Measurements from ENCODE around the gene METAP1.

The METAP1 gene

GRCh38 chr4:99074816-99075215, 79.3 kb downstream of the METAP1 start:
- ATAC-seq: no peak
- TF ChIP-seq GLIS3 (CRISPR knock-in tag; IDR thresholded peaks at IDR 0.05) (no peak), ZC3H10 (CRISPR knock-in tag; IDR thresholded peaks at IDR 0.05) (no peak), CSDC2 (CRISPR knock-in tag; IDR thresholded peaks at IDR 0.05) (no peak), ISL1 (CRISPR knock-in tag; IDR thresholded peaks at IDR 0.05) (no peak)
- TF ChIP-seq, protein P1, sequence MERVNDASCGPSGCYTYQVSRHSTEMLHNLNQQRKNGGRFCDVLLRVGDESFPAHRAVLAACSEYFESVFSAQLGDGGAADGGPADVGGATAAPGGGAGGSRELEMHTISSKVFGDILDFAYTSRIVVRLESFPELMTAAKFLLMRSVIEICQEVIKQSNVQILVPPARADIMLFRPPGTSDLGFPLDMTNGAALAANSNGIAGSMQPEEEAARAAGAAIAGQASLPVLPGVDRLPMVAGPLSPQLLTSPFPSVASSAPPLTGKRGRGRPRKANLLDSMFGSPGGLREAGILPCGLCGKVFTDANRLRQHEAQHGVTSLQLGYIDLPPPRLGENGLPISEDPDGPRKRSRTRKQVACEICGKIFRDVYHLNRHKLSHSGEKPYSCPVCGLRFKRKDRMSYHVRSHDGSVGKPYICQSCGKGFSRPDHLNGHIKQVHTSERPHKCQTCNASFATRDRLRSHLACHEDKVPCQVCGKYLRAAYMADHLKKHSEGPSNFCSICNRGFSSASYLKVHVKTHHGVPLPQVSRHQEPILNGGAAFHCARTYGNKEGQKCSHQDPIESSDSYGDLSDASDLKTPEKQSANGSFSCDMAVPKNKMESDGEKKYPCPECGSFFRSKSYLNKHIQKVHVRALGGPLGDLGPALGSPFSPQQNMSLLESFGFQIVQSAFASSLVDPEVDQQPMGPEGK (CRISPR knock-in tag; IDR thresholded peaks at IDR 0.05; ENCODE audit: borderline replicate concordance): no peak
- TF ChIP-seq, protein P2, sequence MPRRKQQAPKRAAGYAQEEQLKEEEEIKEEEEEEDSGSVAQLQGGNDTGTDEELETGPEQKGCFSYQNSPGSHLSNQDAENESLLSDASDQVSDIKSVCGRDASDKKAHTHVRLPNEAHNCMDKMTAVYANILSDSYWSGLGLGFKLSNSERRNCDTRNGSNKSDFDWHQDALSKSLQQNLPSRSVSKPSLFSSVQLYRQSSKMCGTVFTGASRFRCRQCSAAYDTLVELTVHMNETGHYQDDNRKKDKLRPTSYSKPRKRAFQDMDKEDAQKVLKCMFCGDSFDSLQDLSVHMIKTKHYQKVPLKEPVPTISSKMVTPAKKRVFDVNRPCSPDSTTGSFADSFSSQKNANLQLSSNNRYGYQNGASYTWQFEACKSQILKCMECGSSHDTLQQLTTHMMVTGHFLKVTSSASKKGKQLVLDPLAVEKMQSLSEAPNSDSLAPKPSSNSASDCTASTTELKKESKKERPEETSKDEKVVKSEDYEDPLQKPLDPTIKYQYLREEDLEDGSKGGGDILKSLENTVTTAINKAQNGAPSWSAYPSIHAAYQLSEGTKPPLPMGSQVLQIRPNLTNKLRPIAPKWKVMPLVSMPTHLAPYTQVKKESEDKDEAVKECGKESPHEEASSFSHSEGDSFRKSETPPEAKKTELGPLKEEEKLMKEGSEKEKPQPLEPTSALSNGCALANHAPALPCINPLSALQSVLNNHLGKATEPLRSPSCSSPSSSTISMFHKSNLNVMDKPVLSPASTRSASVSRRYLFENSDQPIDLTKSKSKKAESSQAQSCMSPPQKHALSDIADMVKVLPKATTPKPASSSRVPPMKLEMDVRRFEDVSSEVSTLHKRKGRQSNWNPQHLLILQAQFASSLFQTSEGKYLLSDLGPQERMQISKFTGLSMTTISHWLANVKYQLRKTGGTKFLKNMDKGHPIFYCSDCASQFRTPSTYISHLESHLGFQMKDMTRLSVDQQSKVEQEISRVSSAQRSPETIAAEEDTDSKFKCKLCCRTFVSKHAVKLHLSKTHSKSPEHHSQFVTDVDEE (CRISPR knock-in tag; IDR thresholded peaks at IDR 0.05): no peak

DNA sequence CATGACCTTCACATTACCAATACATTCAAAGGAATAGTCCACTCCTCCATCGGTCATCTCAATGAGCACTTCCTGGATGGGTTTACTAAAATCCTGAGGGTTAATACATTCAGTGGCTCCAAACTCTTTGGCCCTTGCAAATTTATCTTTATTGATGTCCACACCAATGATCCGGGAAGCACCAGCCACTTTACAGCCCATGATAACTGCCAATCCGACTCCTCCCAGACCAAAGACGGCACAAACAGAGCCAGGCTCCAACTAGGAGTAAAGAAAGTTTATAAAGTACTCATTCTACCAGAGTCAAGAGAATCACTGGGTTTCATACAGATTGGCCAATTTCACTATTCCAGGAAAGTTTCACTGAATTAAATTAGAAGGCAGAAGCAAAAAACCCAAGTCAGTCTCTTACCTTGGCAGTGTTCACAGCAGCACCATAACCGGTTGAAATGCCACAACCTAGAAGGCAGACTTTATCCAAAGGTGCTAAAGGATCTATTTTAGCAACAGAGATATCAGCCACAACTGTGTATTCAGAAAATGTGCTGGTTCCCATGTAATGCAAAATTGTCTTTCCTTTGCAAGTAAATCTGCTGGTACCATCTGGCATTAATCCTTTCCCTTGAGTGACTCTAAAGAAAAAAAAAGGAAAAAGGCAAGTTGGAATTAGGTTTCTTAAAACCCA, 80.9 kb downstream of the METAP1 start:
- no peak for ATAC-seq
- no peak for TF ChIP-seq BACH2 (CRISPR knock-in tag; IDR thresholded peaks at IDR 0.05; ENCODE audit: borderline replicate concordance)
- TF ChIP-seq, protein P3, sequence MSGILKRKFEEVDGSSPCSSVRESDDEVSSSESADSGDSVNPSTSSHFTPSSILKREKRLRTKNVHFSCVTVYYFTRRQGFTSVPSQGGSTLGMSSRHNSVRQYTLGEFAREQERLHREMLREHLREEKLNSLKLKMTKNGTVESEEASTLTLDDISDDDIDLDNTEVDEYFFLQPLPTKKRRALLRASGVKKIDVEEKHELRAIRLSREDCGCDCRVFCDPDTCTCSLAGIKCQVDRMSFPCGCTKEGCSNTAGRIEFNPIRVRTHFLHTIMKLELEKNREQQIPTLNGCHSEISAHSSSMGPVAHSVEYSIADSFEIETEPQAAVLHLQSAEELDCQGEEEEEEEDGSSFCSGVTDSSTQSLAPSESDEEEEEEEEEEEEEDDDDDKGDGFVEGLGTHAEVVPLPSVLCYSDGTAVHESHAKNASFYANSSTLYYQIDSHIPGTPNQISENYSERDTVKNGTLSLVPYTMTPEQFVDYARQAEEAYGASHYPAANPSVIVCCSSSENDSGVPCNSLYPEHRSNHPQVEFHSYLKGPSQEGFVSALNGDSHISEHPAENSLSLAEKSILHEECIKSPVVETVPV (CRISPR knock-in tag; IDR thresholded peaks at IDR 0.05): no peak
- no peak for TF ChIP-seq RARB (CRISPR knock-in tag; IDR thresholded peaks at IDR 0.05)
- TF ChIP-seq ISL1 (CRISPR knock-in tag; IDR thresholded peaks at IDR 0.05): no peak
- TF ChIP-seq, protein P1 (CRISPR knock-in tag; IDR thresholded peaks at IDR 0.05; ENCODE audit: borderline replicate concordance): no peak
- TF ChIP-seq SNAI2 (CRISPR knock-in tag; IDR thresholded peaks at IDR 0.05): no peak
- no peak for TF ChIP-seq GLIS3 (CRISPR knock-in tag; IDR thresholded peaks at IDR 0.05)
- no peak for TF ChIP-seq ZC3H10 (CRISPR knock-in tag; IDR thresholded peaks at IDR 0.05)
- no peak for TF ChIP-seq CSDC2 (CRISPR knock-in tag; IDR thresholded peaks at IDR 0.05)
- no peak for TF ChIP-seq TOX (CRISPR knock-in tag; IDR thresholded peaks at IDR 0.05; ENCODE audit: borderline replicate concordance)
- TF ChIP-seq, protein P2 (CRISPR knock-in tag; IDR thresholded peaks at IDR 0.05): no peak
- no peak for TF ChIP-seq ARNTL (CRISPR knock-in tag; IDR thresholded peaks at IDR 0.05; ENCODE audit: borderline replicate concordance, low read depth)
- no peak for TF ChIP-seq ZNF8 (CRISPR knock-in tag; IDR thresholded peaks at IDR 0.05)
- no peak for TF ChIP-seq PPARA (CRISPR knock-in tag; IDR thresholded peaks at IDR 0.05; ENCODE audit: borderline replicate concordance)

GRCh38 chr4:99077177-99077576, 81.7 kb downstream of the METAP1 start:
- ATAC-seq: no peak
- TF ChIP-seq ZNF565 (CRISPR knock-in tag; conservative IDR thresholded peaks at IDR 0.05; ENCODE audit: low read depth) (no peak), ARNTL (CRISPR knock-in tag; IDR thresholded peaks at IDR 0.05; ENCODE audit: borderline replicate concordance, low read depth) (no peak), CSDC2 (CRISPR knock-in tag; IDR thresholded peaks at IDR 0.05) (no peak), ZNF70 (CRISPR knock-in tag; IDR thresholded peaks at IDR 0.05) (no peak), ZC3H10 (CRISPR knock-in tag; IDR thresholded peaks at IDR 0.05) (no peak)

Measured in SK-N-SH treated with all-trans-retinoic acid at 6 μM for 48 hours (cell line).